Epithelial cell of esophagus (primary cell): ENCODE measurements around the gene TGFB2.

ENCODE experiments used
- DNase-seq: peaks from one replicate; pipeline ENCODE4 v3.0.0; 2010; ENCODE audit warnings: low read depth
- H3K4me3 ChIP-seq: 2 replicates; pipeline ENCODE4 v1.5.1; 2011; ENCODE audit warnings: mild to moderate bottlenecking, low read length, control low read depth
- TF ChIP-seq, protein P1 (sequence below): IDR thresholded peaks from 2 replicates; pipeline ENCODE4 v1.5.1; 2011; ENCODE audit warnings: low read depth, mild to moderate bottlenecking, low read length, control low read depth, inconsistent platforms; ENCODE audit not compliant: insufficient read depth; ENCODE audit errors: missing control alignments

The TGFB2 gene

DNA sequence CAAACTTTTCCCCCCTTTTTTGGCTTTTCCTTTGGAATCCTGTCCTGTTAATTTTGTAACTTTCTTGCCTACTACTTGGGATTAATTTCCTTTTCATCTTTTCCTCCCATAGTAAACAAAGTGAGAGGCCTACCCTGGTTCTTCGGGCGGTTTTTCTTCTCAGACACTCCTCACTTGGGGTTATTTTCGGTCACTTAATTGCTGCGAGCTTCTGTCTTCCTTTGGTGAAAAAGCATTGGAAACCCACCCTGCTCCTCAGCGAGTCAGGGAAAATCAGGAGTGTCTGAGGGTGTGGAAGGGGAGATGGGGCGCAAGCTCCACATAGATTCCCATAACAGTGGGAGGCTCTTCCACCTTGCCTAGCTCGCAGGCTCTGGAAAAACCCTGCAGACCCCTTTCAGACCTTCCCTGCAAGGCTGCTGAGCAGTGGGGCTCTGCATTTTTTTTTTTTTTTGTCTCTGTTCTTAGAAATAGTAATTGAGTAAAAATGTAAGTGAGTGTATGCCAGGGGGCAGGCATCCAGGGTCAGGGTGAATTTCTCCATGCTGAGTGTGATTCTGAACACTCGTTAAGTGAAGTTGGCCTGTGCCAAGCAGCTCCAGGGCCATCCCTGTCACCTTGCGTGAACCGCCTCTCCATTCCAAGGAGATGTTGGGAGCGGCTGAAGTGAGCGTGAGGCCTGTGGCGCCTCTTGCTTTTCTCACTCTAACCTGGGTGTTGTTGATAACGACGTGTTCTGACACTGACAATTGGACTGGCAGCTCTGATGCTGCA lies 20.3 kb downstream of the TGFB2 start:
- TF ChIP-seq, protein P1, sequence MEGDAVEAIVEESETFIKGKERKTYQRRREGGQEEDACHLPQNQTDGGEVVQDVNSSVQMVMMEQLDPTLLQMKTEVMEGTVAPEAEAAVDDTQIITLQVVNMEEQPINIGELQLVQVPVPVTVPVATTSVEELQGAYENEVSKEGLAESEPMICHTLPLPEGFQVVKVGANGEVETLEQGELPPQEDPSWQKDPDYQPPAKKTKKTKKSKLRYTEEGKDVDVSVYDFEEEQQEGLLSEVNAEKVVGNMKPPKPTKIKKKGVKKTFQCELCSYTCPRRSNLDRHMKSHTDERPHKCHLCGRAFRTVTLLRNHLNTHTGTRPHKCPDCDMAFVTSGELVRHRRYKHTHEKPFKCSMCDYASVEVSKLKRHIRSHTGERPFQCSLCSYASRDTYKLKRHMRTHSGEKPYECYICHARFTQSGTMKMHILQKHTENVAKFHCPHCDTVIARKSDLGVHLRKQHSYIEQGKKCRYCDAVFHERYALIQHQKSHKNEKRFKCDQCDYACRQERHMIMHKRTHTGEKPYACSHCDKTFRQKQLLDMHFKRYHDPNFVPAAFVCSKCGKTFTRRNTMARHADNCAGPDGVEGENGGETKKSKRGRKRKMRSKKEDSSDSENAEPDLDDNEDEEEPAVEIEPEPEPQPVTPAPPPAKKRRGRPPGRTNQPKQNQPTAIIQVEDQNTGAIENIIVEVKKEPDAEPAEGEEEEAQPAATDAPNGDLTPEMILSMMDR: no peak
- no peak overlapping the region for H3K4me3 ChIP-seq
- no peak for DNase-seq

GRCh38 chr1:218366322-218367052 lies 21.4 kb downstream of the TGFB2 start:
- H3K4me3 ChIP-seq: no peak overlapping the region
- DNase-seq: no peak
- TF ChIP-seq, protein P1: no peak

- TF ChIP-seq, protein P1: no peak
- no peak overlapping the region for H3K4me3 ChIP-seq
- DNase-seq: no peak
These were observed 22.0 kb downstream of the TGFB2 start for GRCh38 chr1:218367118-218367517.

- no peak overlapping the region for H3K4me3 ChIP-seq
- TF ChIP-seq, protein P1: no peak
- no peak for DNase-seq
These were observed 23.6 kb downstream of the TGFB2 start for GRCh38 chr1:218368686-218369085.

- TF ChIP-seq, protein P1: no peak
- peak; percentile 43 for DNase-seq
- H3K4me3 ChIP-seq: no peak overlapping the region
These were observed 24.8 kb downstream of the TGFB2 start for GRCh38 chr1:218369688-218370511.

DNA sequence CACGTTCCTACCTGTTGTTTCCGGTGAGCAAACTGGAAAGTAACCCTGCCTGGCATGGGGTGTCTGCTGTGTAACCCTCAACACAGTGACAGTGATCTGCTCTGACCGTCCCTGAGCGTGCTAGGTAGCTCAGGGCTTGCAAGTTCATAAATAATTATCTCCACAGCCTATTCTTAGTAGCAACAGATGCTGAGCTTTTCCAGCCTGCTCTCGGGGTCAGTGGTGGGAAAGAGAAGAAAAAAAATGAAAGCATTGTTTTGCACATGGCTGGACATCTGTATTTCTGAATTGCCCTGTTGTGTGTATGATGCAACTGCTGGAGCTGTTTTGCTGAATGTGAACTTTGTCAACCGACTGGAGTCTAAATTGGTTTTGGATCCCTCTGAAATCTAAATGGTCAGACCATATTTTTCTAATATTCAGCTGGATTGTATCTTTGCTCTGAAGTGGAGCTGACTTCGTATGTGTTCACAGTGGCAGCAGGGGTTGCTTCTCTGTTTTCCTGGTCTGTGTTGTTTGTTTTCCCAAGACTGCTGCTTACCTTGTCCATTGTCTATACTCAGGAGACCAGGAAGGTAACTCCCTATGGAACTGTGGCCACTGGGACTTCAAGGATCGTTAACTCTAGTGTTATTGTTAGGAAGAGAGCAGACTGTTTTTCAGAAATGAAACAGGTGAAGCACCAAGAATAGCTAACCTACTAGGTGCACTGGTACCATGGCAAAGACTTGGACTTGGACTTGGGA lies 27.0 kb downstream of the TGFB2 start:
- no peak overlapping the region for H3K4me3 ChIP-seq
- TF ChIP-seq, protein P1: no peak
- no peak for DNase-seq
